HCT116 (cell line): ENCODE data around the gene OSBPL1A. TPM values are rescaled to one million over a fixed set of nuclear protein-coding genes. Genes with fewer than 3 reads are reported as not detected.

Source experiments
- ATAC-seq: fragments of 200-7000 bp; cut with Tn5 transposase; 2 replicates; pipeline ENCODE4 v1.9.1; 2020; ENCODE audit warnings: mild to moderate bottlenecking, moderate library complexity
- BruUV-seq: library from RNA; stranded (reverse); fragments of 400-500 nt; replicated peaks from 2 replicates; lab custom pipeline; 2021; lab: Mats Ljungman, UMichigan
- CTCF ChIA-PET: fragments of 300-600 bp; sonication (Branson Sonifier 250); formaldehyde crosslinking; loops from one replicate; lab custom pipeline; 2021; ENCODE audit warnings: antibody characterized with exemption; lab: Charles Lee
- POLR2A ChIA-PET: fragments of 300-600, 350-600 bp; sonication (Branson Sonifier 250); formaldehyde crosslinking; loops from one replicate; lab custom pipeline; 2021; ENCODE audit warnings: antibody characterized with exemption; lab: Charles Lee
- RAD21 ChIA-PET, 2 experiments: fragments of 300-600 bp; sonication (Branson Sonifier 250); formaldehyde crosslinking; loops; one replicate each; lab custom pipeline; 2023; ENCODE audit warnings: low total read pairs in 2 of 2; ENCODE audit not compliant: uncharacterized antibody in 2 of 2, unreplicated experiment in 2 of 2, low non-redundant PET in 1 of 2; lab: Charles Lee
- DNase-seq: peaks from one replicate; pipeline ENCODE4 v3.0.0-alpha.2; 2010; ENCODE audit warnings: low read depth, low spot score
- H2AFZ ChIP-seq: fragments of 200-600 bp; shearing (Covaris generic), sonication (generic); 2 replicates; pipeline ENCODE4 v1.6.1; 2017; ENCODE audit warnings: low read depth, mixed run types, mixed read lengths, antibody characterized with exemption, low read length; ENCODE audit not compliant: poor library complexity, severe bottlenecking
- H3K27ac ChIP-seq: 2 replicates; pipeline ENCODE4 v1.5.1; 2012; ENCODE audit warnings: low read depth, low read length
- H3K27me3 ChIP-seq: fragments of 200-600 bp; sonication (generic); 2 replicates; pipeline ENCODE4 v1.6.1; 2016; ENCODE audit warnings: mixed run types, low read length, mixed read lengths; ENCODE audit not compliant: insufficient read depth
- H3K36me3 ChIP-seq, 2 experiments: fragments of 200-500 bp in 1 of 2; fragments of 200-600 bp in 1 of 2; sonication (Bioruptor generic) in 1 of 2; sonication (generic) in 1 of 2; 2 replicates each; pipeline versions ENCODE4 v1.5.1 to v1.6.1; 2014 to 2016; ENCODE audit warnings: low read length in 2 of 2, inconsistent platforms in 1 of 2, mixed read lengths in 1 of 2, mixed run types in 1 of 2; ENCODE audit not compliant: insufficient read depth in 2 of 2, control insufficient read depth in 1 of 2
- H3K4me1 ChIP-seq, 2 experiments: fragments of 200-600 bp in 1 of 2; sonication (generic) in 1 of 2; 2 replicates each; pipeline versions ENCODE4 v1.5.1 to v1.6.1; 2012 to 2017; ENCODE audit warnings: low read length in 2 of 2, inconsistent platforms in 1 of 2, mild to moderate bottlenecking in 1 of 2, mixed read lengths in 1 of 2, mixed run types in 1 of 2, moderate library complexity in 1 of 2; ENCODE audit not compliant: insufficient read depth in 2 of 2, control insufficient read depth in 1 of 2
- H3K4me2 ChIP-seq: fragments of 200-600 bp; sonication (generic); 2 replicates; pipeline ENCODE4 v1.6.1; 2017; ENCODE audit warnings: mixed run types, low read length, mixed read lengths
- H3K4me3 ChIP-seq, 2 experiments: fragments of 200-600 bp in 1 of 2; sonication (generic) in 1 of 2; replicated peaks in 1 of 2; 2 replicates each; pipeline ENCODE4 v1.5.1; 2011 to 2016; ENCODE audit warnings: low read length in 2 of 2, control low read depth in 1 of 2, low read depth in 1 of 2, mild to moderate bottlenecking in 1 of 2, mixed read lengths in 1 of 2, mixed run types in 1 of 2
- H3K79me2 ChIP-seq: fragments of 200-600 bp; sonication (generic); 2 replicates; pipeline ENCODE4 v1.6.1; 2017; ENCODE audit warnings: mild to moderate bottlenecking, mixed run types, low read length, moderate library complexity, mixed read lengths; ENCODE audit not compliant: insufficient read depth
- H3K9ac ChIP-seq: fragments of 200-600 bp; sonication (generic); 2 replicates; pipeline ENCODE4 v1.6.1; 2016; ENCODE audit warnings: low read length, mixed read lengths
- H3K9me2 ChIP-seq: fragments of 200-600 bp; sonication (generic), shearing (Covaris generic); 2 replicates; pipeline ENCODE4 v1.6.1; 2017; ENCODE audit warnings: mixed run types, mild to moderate bottlenecking, moderate library complexity; ENCODE audit not compliant: insufficient read depth
- H3K9me3 ChIP-seq, 2 experiments: fragments of 200-500 bp in 1 of 2; fragments of 200-600 bp in 1 of 2; sonication (Bioruptor generic) in 1 of 2; sonication (generic) in 1 of 2; 2 replicates each; pipeline ENCODE4 v1.6.1; 2014 to 2017; ENCODE audit warnings: low read length in 2 of 2, mixed read lengths in 2 of 2, inconsistent platforms in 1 of 2, low read depth in 1 of 2, mild to moderate bottlenecking in 1 of 2, mixed run types in 1 of 2, moderate library complexity in 1 of 2; ENCODE audit not compliant: control insufficient read depth in 1 of 2, insufficient read depth in 1 of 2
- H4K20me1 ChIP-seq: fragments of 200-600 bp; sonication (generic), shearing (Covaris generic); 2 replicates; pipeline ENCODE4 v1.6.1; 2017; ENCODE audit warnings: mixed run types, mild to moderate bottlenecking, moderate library complexity; ENCODE audit not compliant: insufficient read depth
- CBX3 ChIP-seq: IDR thresholded peaks from 2 replicates; pipeline ENCODE4 v1.6.1; 2012; ENCODE audit warnings: low read depth
- CEBPB ChIP-seq: IDR thresholded peaks from 2 replicates; pipeline ENCODE4 v1.6.1; 2012; ENCODE audit warnings: low read depth
- EGR1 ChIP-seq: IDR thresholded peaks from 2 replicates; pipeline ENCODE4 v1.6.1; 2012; ENCODE audit warnings: low read depth
- ELF1 ChIP-seq: IDR thresholded peaks from 2 replicates; pipeline ENCODE4 v1.6.1; 2012; ENCODE audit warnings: low read depth, borderline replicate concordance
- EZH2 ChIP-seq: fragments of 200-600 bp; sonication (generic); IDR thresholded peaks from 2 replicates; pipeline ENCODE4 v1.6.1; 2017; ENCODE audit warnings: antibody characterized with exemption, mixed run types
- EZH2phosphoT487 ChIP-seq: fragments of 200-600 bp; IDR thresholded peaks from 2 replicates; pipeline ENCODE4 v1.6.1; 2018; ENCODE audit warnings: antibody characterized with exemption, borderline replicate concordance
- FOSL1 ChIP-seq: IDR thresholded peaks from 2 replicates; pipeline ENCODE4 v1.6.1; 2012; ENCODE audit warnings: low read depth
- JUND ChIP-seq: IDR thresholded peaks from 2 replicates; pipeline ENCODE4 v1.6.1; 2012
- POLR2A ChIP-seq: IDR thresholded peaks from 2 replicates; pipeline ENCODE4 v1.7.0; 2011; ENCODE audit warnings: borderline replicate concordance; ENCODE audit not compliant: insufficient read depth, insufficient read length; ENCODE audit errors: extremely low read depth
- POLR2AphosphoS5 ChIP-seq: IDR thresholded peaks from 2 replicates; pipeline ENCODE4 v1.6.1; 2011; ENCODE audit warnings: mild to moderate bottlenecking, low read depth, low read length, moderate library complexity
- SP1 ChIP-seq: IDR thresholded peaks from 2 replicates; pipeline ENCODE4 v1.6.1; 2012; ENCODE audit warnings: low read depth
- SRF ChIP-seq: IDR thresholded peaks from 2 replicates; pipeline ENCODE4 v1.6.1; 2012; ENCODE audit warnings: low read depth
- YY1 ChIP-seq: IDR thresholded peaks from 2 replicates; pipeline ENCODE4 v1.6.1; 2011; ENCODE audit warnings: low read length, low read depth, moderate library complexity, mild to moderate bottlenecking; ENCODE audit not compliant: insufficient replicate concordance; ENCODE audit errors: extremely low read depth
- intact Hi-C: fragments of 100-400 bp; cut with micrococcal nuclease; formaldehyde crosslinking; loops from 2 replicates; pipeline ENCODE4 v1.10.0; 2022
- total RNA-seq: library from RNA; stranded (reverse); gene quantifications from one replicate; pipeline ENCODE4 v1.2.1, GENCODE V29; 2021; ENCODE audit not compliant: unreplicated experiment
- TF ChIP-seq, protein P1 (sequence below): IDR thresholded peaks from 2 replicates; pipeline ENCODE4 v1.6.1; 2012

OSBPL1A gene
- total RNA-seq, 1 experiment from 2014 or later, result 18.9 TPM

GRCh38 chr18:24212939-24213338 is 184.7 kb downstream of the OSBPL1A start:
- DNase-seq, result peak; percentile 94
- CTCF ChIA-PET, result no interaction called here
- peak overlapping the region; percentile 42 for H3K9ac ChIP-seq

GRCh38 chr18:24209558-24209957 is 188.1 kb downstream of the OSBPL1A start:
- BruUV-seq, result no TSS peak
- peak overlapping the region; percentile 18; the same call in 1 of the 2 replicates for H3K27ac ChIP-seq

More at GRCh38 chr18:24212939-24213338, 184.7 kb downstream of the OSBPL1A start:
- no peaks in the 10 kb centered on the region for H3K9me3 ChIP-seq
- no TSS peak for BruUV-seq
- no peak overlapping the region for H2AFZ ChIP-seq
- H3K36me3 ChIP-seq, result no peaks in the 10 kb centered on the region
- H4K20me1 ChIP-seq, result no peaks in the 10 kb centered on the region
- POLR2A ChIA-PET, result no interaction called here
- no peaks in the 10 kb centered on the region for H3K79me2 ChIP-seq
- peak; percentile 89 for ATAC-seq
- no peaks in the 10 kb centered on the region for H3K9me2 ChIP-seq
- RAD21 ChIA-PET, result interaction anchor here in 1 of 2 experiments (1.0 kb wide), 1 partner anchor 36 kb away, joined by 4 read pairs; no protein-coding TSS in a partner anchor
- peak overlapping the region; percentile 74; the same call in 1 of the 2 replicates for H3K27ac ChIP-seq
- peak; percentile 94 for TF ChIP-seq JUND
- TF ChIP-seq, protein P1, sequence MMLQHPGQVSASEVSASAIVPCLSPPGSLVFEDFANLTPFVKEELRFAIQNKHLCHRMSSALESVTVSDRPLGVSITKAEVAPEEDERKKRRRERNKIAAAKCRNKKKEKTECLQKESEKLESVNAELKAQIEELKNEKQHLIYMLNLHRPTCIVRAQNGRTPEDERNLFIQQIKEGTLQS, result 0 out of 2 replicates have a peak, but pooled peaks have one; percentile 23
- no peak for TF ChIP-seq ELF1
- TF ChIP-seq CBX3, result peak; percentile 71
- no peak for TF ChIP-seq EZH2phosphoT487
- no peak for TF ChIP-seq YY1
- TF ChIP-seq EZH2, result no peak
- peak; percentile 75 for TF ChIP-seq SP1
- peak; percentile 95 for TF ChIP-seq FOSL1
- TF ChIP-seq SRF, result peak; percentile 72
- TF ChIP-seq EGR1, result no peak
- 0 out of 2 replicates have a peak, but pooled peaks have one; percentile 45 for TF ChIP-seq CEBPB
- TF ChIP-seq POLR2AphosphoS5, result peak; percentile 46; the same call in 1 of the 2 replicates
- TF ChIP-seq, all 23 proteins: peak for 8
- peak overlapping the region in 1 of 2 experiments; percentile 27; a peak in 2 of 4 replicates for H3K4me3 ChIP-seq
- no peaks in the 10 kb centered on the region for H3K27me3 ChIP-seq
- peaks cover 71 to 86% of the 10 kb centered on the region in 2 experiments for H3K4me1 ChIP-seq
- intact Hi-C loops, result loop anchor here (5.0 kb wide), 1 partner anchor 59 kb away; no protein-coding TSS in a partner anchor
- H3K4me2 ChIP-seq, result peak overlapping the region; percentile 69

More at GRCh38 chr18:24209558-24209957, 188.1 kb downstream of the OSBPL1A start:
- no peaks in the 10 kb centered on the region for H3K79me2 ChIP-seq
- H3K4me3 ChIP-seq, result peak overlapping the region in 1 of 2 experiments; percentile 20; a peak in 2 of 4 replicates
- intact Hi-C loops, result no loop called here
- CTCF ChIA-PET, result no interaction called here
- H3K4me1 ChIP-seq, result peaks cover 45 to 62% of the 10 kb centered on the region in 2 experiments
- DNase-seq (peak; percentile 35), ATAC-seq (peak; percentile 49)
- H4K20me1 ChIP-seq, result no peaks in the 10 kb centered on the region
- POLR2A ChIA-PET, result no interaction called here
- H3K9me3 ChIP-seq, result no peaks in the 10 kb centered on the region
- RAD21 ChIA-PET, result no interaction called here
- H3K9me2 ChIP-seq, result no peaks in the 10 kb centered on the region
- H3K4me2 ChIP-seq, result peak overlapping the region; percentile 51
- H3K27me3 ChIP-seq, result no peaks in the 10 kb centered on the region
- no peak overlapping the region for H2AFZ ChIP-seq
- H3K36me3 ChIP-seq, result no peaks in the 10 kb centered on the region
- peak; percentile 40; the same call in 1 of the 2 replicates for TF ChIP-seq JUND
- TF ChIP-seq, protein P1, result no peak
- no peak for TF ChIP-seq POLR2A
- peak; percentile 38; the same call in 1 of the 2 replicates for TF ChIP-seq FOSL1
- no peak overlapping the region for H3K9ac ChIP-seq
